Prostate gland (tissue), 2 donors: Measurements from ENCODE around the gene ACSM2A. TPM values are rescaled to one million over a fixed set of nuclear protein-coding genes. Genes with fewer than 3 reads are reported as not detected.
"Not testable (repeated sequence)": the region's sequence is repeated elsewhere in the genome, so short reads cannot be mapped to it uniquely, and the experiment has no call there.

Experiments
- DNase-seq: peaks from one replicate; pipeline ENCODE4 v3.0.0-alpha.2; 2019; ENCODE audit warnings: low spot score
- H3K27ac ChIP-seq, 2 donors: fragments of 200-600 bp; sonication (generic); 2 replicates each; pipeline ENCODE4 v1.5.1; 2017 to 2019
- H3K27me3 ChIP-seq: fragments of 200-600 bp; sonication (generic); replicated peaks from 2 replicates; pipeline ENCODE4 v1.5.1; 2019; ENCODE audit not compliant: insufficient read depth
- H3K36me3 ChIP-seq, 2 donors: fragments of 200-600 bp; sonication (generic); 1 replicate in 1 of 2; 2 replicates in 1 of 2; pipeline versions ENCODE4 v1.5.1 to v1.8.1; 2017 to 2019
- H3K4me1 ChIP-seq: fragments of 200-600 bp; sonication (generic); replicated peaks from 2 replicates; pipeline ENCODE4 v1.5.1; 2019
- H3K4me3 ChIP-seq, 2 donors: fragments of 200-600 bp; sonication (generic); 2 replicates each; pipeline ENCODE4 v1.5.1; 2017 to 2019
- H3K9me3 ChIP-seq: fragments of 200-600 bp; sonication (generic); 2 replicates; pipeline ENCODE4 v1.5.1; 2017
- CTCF ChIP-seq, 4 experiments: fragments of 200-600 bp in 2 of 4; fragments of 450-650 bp in 2 of 4; sonication (generic) in 2 of 4; IDR thresholded peaks; 1 replicate in 3 of 4; 2 replicates in 1 of 4; pipeline ENCODE4 v1.5.1; 2016 to 2019; ENCODE audit warnings: antibody characterized with exemption in 4 of 4, mild to moderate bottlenecking in 2 of 4, moderate library complexity in 2 of 4
- POLR2A ChIP-seq: fragments of 450-650 bp; IDR thresholded peaks from one replicate; pipeline ENCODE4 v1.6.1; 2016; ENCODE audit warnings: antibody characterized with exemption, mild to moderate bottlenecking
- POLR2AphosphoS5 ChIP-seq: sonication (generic); formaldehyde crosslinking; IDR thresholded peaks from one replicate; pipeline ENCODE4 v1.6.1; 2017; ENCODE audit warnings: antibody characterized with exemption
- WGBS: methylation state at CpG from one replicate; pipeline ENCODE4 v1.1.5; 2018; 5-methylcytosine and 5-hydroxymethylcytosine counted together
- intact Hi-C: fragments of 100-400 bp; cut with DNase I; formaldehyde crosslinking; loops from one replicate; pipeline ENCODE4 v1.14.2; 2022
- total RNA-seq, 2 donors: library from RNA; depleted of rRNA; stranded (reverse); fragments of >200 nt; gene quantifications; one replicate each; pipeline ENCODE4 v1.1.0, GENCODE V29; 2016

Gene ACSM2A
- total RNA-seq, 2 donors from 2014 or later, result 0.17 TPM; not detected in 1

GRCh38 chr16:20519231-20519630 lies 67.9 kb downstream of the ACSM2A start:
- Histone ChIP-seq H3K27me3 (no peaks in the 10 kb centered on the region), H3K27ac (no peak overlapping the region), H3K4me3 (no peak overlapping the region), H3K36me3 (no peaks in the 10 kb centered on the region), H3K4me1 (no peaks in the 10 kb centered on the region), H3K9me3 (no peaks in the 10 kb centered on the region)
- intact Hi-C loops, result no loop called here
- DNase-seq, result no peak
- TF ChIP-seq POLR2A (no peak), POLR2AphosphoS5 (no peak), CTCF (IDR thresholded peaks at IDR 0.05) (no peak)
- WGBS, result 67% methylated on average over 3 of the region's 3 CpGs

GRCh38 chr16:20520103-20520502 lies 68.8 kb downstream of the ACSM2A start:
- no peak for DNase-seq
- intact Hi-C loops, result no loop called here
- Histone ChIP-seq H3K27ac (no peak overlapping the region), H3K27me3 (no peaks in the 10 kb centered on the region), H3K9me3 (no peaks in the 10 kb centered on the region), H3K4me1 (no peaks in the 10 kb centered on the region), H3K36me3 (no peaks in the 10 kb centered on the region), H3K4me3 (no peak overlapping the region)
- WGBS, result 68% methylated on average over 1 of the region's 1 CpG
- TF ChIP-seq POLR2A, result no peak
- TF ChIP-seq POLR2AphosphoS5, result no peak
- no peak for TF ChIP-seq CTCF (IDR thresholded peaks at IDR 0.05)

- H3K4me1 ChIP-seq, H3K4me3 ChIP-seq, H3K9me3 ChIP-seq, H3K27ac ChIP-seq, intact Hi-C loops, H3K36me3 ChIP-seq, DNase-seq, H3K27me3 ChIP-seq: not testable (repeated sequence)
- no CpG with 5 or more reads among the region's 13 CpGs for WGBS
These were observed 80.5 kb downstream of the ACSM2A start for GRCh38 chr16:20531795-20532194.

- intact Hi-C loops, H3K9me3 ChIP-seq, H3K27ac ChIP-seq, H3K36me3 ChIP-seq, H3K4me1 ChIP-seq, H3K27me3 ChIP-seq, H3K4me3 ChIP-seq, DNase-seq: not testable (repeated sequence)
- WGBS, result no CpG with 5 or more reads among the region's 3 CpGs
These were observed 81.0 kb downstream of the ACSM2A start for GRCh38 chr16:20532284-20532792.

GRCh38 chr16:20536669-20537068 lies 85.3 kb downstream of the ACSM2A start:
- intact Hi-C loops, H3K27ac ChIP-seq, DNase-seq, H3K27me3 ChIP-seq, H3K9me3 ChIP-seq, H3K4me3 ChIP-seq, H3K36me3 ChIP-seq, H3K4me1 ChIP-seq: not testable (repeated sequence)
- WGBS, result 86% methylated on average over 1 of the region's 1 CpG

Other genes starting within 250 kb of the ACSM2A start
- gene GP2, start 124.0 kb upstream of the ACSM2A start, total RNA-seq, result 100 to 1,000 TPM in 1 of 2 donors, 10 to 100 TPM in 1; 29.8 to 971 TPM
- gene UMOD, start 98.8 kb upstream of the ACSM2A start, total RNA-seq, result 1 to 10 TPM in 1 of 2 donors, not detected in 1; 1.5 TPM
- 1 to 10 TPM in 1 of 2 donors, under 1 TPM in 1; 0.87 to 2.4 TPM for gene PDILT, start 46.8 kb upstream of the ACSM2A start, total RNA-seq
- gene ACSM5, start 42.0 kb upstream of the ACSM2A start, total RNA-seq, result 1 to 10 TPM; 1.1 to 9.7 TPM
- not detected for gene ACSM2B, start 124.8 kb downstream of the ACSM2A start, total RNA-seq
- gene ACSM1, start 246.2 kb downstream of the ACSM2A start, total RNA-seq, result 10 to 100 TPM in 1 of 2 donors, 1 to 10 TPM in 1; 7.7 to 24.6 TPM